ENCODE data around the gene ERVH48-1.
A peak's percentile ranks its signal among the peaks of the same experiment; 100 is the strongest.
"Not testable (repeated sequence)": the region's sequence is repeated elsewhere in the genome, so short reads cannot be mapped to it uniquely, and the experiment has no call there.

Gene ERVH48-1

GRCh38 chr21:42892931-42893755 lies 32.3 kb downstream of the ERVH48-1 start, which contains the start of gene NDUFV3:
TSS of gene NDUFV3 (plus strand) at chr21:42893309. CDS start at chr21:42893334, 25 bp downstream.
- Mint-ChIP-seq H3K36me3 (ENCODE audit: low read depth) (peaks cover 9% of the 10 kb centered on the region), H3K4me3 (peak within 1 kb of the TSS; percentile 85), H3K27ac (peak within 1 kb of the TSS; percentile 93), H3K4me1 (ENCODE audit: low read depth) (peaks cover 12% of the 10 kb centered on the region), H3K9me3 (no peaks in the 10 kb centered on the region), H3K27me3 (ENCODE audit: low read depth) (no peaks in the 10 kb centered on the region)

- H3K9me3 Mint-ChIP-seq: no peaks in the 10 kb centered on the region
- H3K36me3 Mint-ChIP-seq (ENCODE audit: low read depth): peaks cover 7% of the 10 kb centered on the region
- peaks cover 11% of the 10 kb centered on the region for H3K4me1 Mint-ChIP-seq (ENCODE audit: low read depth)
- H3K27me3 Mint-ChIP-seq (ENCODE audit: low read depth): no peaks in the 10 kb centered on the region
- peak overlapping the region; percentile 93 for H3K27ac Mint-ChIP-seq
- peak overlapping the region; percentile 85 for H3K4me3 Mint-ChIP-seq
Measured at GRCh38 chr21:42892582-42892930, 32.9 kb downstream of the ERVH48-1 start.

GRCh38 chr21:42887326-42887725 lies 38.1 kb downstream of the ERVH48-1 start:
- Mint-ChIP-seq H3K27ac (no peak overlapping the region), H3K36me3 (ENCODE audit: low read depth) (no peaks in the 10 kb centered on the region), H3K9me3 (no peaks in the 10 kb centered on the region), H3K4me1 (ENCODE audit: low read depth) (peaks cover 4% of the 10 kb centered on the region), H3K4me3 (no peak overlapping the region), H3K27me3 (ENCODE audit: low read depth) (no peaks in the 10 kb centered on the region)

- Mint-ChIP-seq H3K27me3 (ENCODE audit: low read depth) (no peaks in the 10 kb centered on the region), H3K9me3 (no peaks in the 10 kb centered on the region), H3K4me3 (no peak overlapping the region), H3K27ac (no peak overlapping the region), H3K36me3 (ENCODE audit: low read depth) (peaks cover 6% of the 10 kb centered on the region), H3K4me1 (ENCODE audit: low read depth) (peaks cover 11% of the 10 kb centered on the region)
Measured at GRCh38 chr21:42883921-42884320, 41.5 kb downstream of the ERVH48-1 start.

GRCh38 chr21:42880352-42880751 lies 45.1 kb downstream of the ERVH48-1 start:
- no peaks in the 10 kb centered on the region for H3K27me3 Mint-ChIP-seq (ENCODE audit: low read depth)
- H3K9me3 Mint-ChIP-seq: no peaks in the 10 kb centered on the region
- H3K36me3 Mint-ChIP-seq (ENCODE audit: low read depth): peaks cover 12% of the 10 kb centered on the region
- peak overlapping the region; percentile 97 for H3K27ac Mint-ChIP-seq
- H3K4me3 Mint-ChIP-seq: peak overlapping the region; percentile 89
- H3K4me1 Mint-ChIP-seq (ENCODE audit: low read depth): peaks cover 22% of the 10 kb centered on the region

GRCh38 chr21:42878993-42879787 lies 46.2 kb downstream of the ERVH48-1 start, which contains the start of gene WDR4:
TSS of gene WDR4 (minus strand) at chr21:42879539. CDS start at chr21:42879495, 44 bp downstream.
- Mint-ChIP-seq H3K27ac (peak within 1 kb of the TSS; percentile 97), H3K27me3 (ENCODE audit: low read depth) (no peaks in the 10 kb centered on the region), H3K4me3 (peak within 1 kb of the TSS; percentile 89), H3K36me3 (ENCODE audit: low read depth) (peaks cover 17% of the 10 kb centered on the region), H3K9me3 (no peaks in the 10 kb centered on the region), H3K4me1 (ENCODE audit: low read depth) (peaks cover 22% of the 10 kb centered on the region)

- H3K27ac Mint-ChIP-seq: peak overlapping the region; percentile 97
- H3K36me3 Mint-ChIP-seq (ENCODE audit: low read depth): peaks cover 20% of the 10 kb centered on the region
- H3K27me3 Mint-ChIP-seq (ENCODE audit: low read depth): no peaks in the 10 kb centered on the region
- no peaks in the 10 kb centered on the region for H3K9me3 Mint-ChIP-seq
- peak overlapping the region; percentile 89 for H3K4me3 Mint-ChIP-seq
- H3K4me1 Mint-ChIP-seq (ENCODE audit: low read depth): peaks cover 22% of the 10 kb centered on the region
Measured at GRCh38 chr21:42878678-42878992, 46.8 kb downstream of the ERVH48-1 start.

GRCh38 chr21:42875811-42876210 lies 49.6 kb downstream of the ERVH48-1 start:
- not testable (repeated sequence) for H3K9me3 Mint-ChIP-seq; H3K27ac Mint-ChIP-seq; H3K4me3 Mint-ChIP-seq; H3K27me3 Mint-ChIP-seq (ENCODE audit: low read depth)
- Mint-ChIP-seq H3K36me3 (ENCODE audit: low read depth) (peaks cover 33% of the 10 kb centered on the region), H3K4me1 (ENCODE audit: low read depth) (peaks cover 22% of the 10 kb centered on the region)

- Mint-ChIP-seq H3K4me3 (no peak overlapping the region), H3K27ac (no peak overlapping the region), H3K9me3 (no peaks in the 10 kb centered on the region), H3K36me3 (ENCODE audit: low read depth) (peaks cover 27% of the 10 kb centered on the region), H3K27me3 (ENCODE audit: low read depth) (no peaks in the 10 kb centered on the region), H3K4me1 (ENCODE audit: low read depth) (peaks cover 4% of the 10 kb centered on the region)
Measured at GRCh38 chr21:42873096-42873495, 52.3 kb downstream of the ERVH48-1 start.

- peaks cover 4% of the 10 kb centered on the region for H3K4me1 Mint-ChIP-seq (ENCODE audit: low read depth)
- no peaks in the 10 kb centered on the region for H3K27me3 Mint-ChIP-seq (ENCODE audit: low read depth)
- H3K36me3 Mint-ChIP-seq (ENCODE audit: low read depth): peaks cover 27% of the 10 kb centered on the region
- H3K4me3 Mint-ChIP-seq: no peak overlapping the region
- H3K9me3 Mint-ChIP-seq: no peaks in the 10 kb centered on the region
- H3K27ac Mint-ChIP-seq: no peak overlapping the region
Measured at GRCh38 chr21:42868196-42868595, 57.2 kb downstream of the ERVH48-1 start.
